Measurements from ENCODE around the gene TAS2R39.
"Not testable (repeated sequence)": the region's sequence is repeated elsewhere in the genome, so short reads cannot be mapped to it uniquely, and the experiment has no call there.

Gene TAS2R39

DNA sequence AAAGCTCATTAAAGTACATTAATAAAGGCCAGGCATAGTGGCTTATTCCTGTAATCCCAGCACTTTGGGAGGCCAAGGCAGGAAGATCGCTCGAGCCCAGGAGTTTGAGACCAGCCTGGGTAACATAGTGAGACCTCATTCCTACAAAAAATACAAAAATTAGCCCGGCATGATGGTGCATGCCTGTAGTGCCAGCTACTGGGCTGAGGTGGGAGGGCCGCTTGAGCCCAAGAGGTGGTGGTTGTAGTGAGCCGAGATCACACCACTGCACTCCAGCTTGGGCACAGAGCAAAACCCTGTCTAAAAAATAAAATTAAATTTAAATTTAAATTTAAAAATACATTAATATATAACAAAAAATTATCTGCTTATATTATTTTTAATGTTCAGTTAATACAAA is 7.1 kb upstream of the TAS2R39 start:
- TF ChIP-seq, protein P1, sequence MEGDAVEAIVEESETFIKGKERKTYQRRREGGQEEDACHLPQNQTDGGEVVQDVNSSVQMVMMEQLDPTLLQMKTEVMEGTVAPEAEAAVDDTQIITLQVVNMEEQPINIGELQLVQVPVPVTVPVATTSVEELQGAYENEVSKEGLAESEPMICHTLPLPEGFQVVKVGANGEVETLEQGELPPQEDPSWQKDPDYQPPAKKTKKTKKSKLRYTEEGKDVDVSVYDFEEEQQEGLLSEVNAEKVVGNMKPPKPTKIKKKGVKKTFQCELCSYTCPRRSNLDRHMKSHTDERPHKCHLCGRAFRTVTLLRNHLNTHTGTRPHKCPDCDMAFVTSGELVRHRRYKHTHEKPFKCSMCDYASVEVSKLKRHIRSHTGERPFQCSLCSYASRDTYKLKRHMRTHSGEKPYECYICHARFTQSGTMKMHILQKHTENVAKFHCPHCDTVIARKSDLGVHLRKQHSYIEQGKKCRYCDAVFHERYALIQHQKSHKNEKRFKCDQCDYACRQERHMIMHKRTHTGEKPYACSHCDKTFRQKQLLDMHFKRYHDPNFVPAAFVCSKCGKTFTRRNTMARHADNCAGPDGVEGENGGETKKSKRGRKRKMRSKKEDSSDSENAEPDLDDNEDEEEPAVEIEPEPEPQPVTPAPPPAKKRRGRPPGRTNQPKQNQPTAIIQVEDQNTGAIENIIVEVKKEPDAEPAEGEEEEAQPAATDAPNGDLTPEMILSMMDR (conservative IDR thresholded peaks at IDR 0.05; ENCODE audit: low read depth, low read length): no peak
- no peak for DNase-seq (ENCODE audit: low read depth)
- no peak overlapping the region for H3K4me3 ChIP-seq (ENCODE audit: low read depth, low read length)

DNA sequence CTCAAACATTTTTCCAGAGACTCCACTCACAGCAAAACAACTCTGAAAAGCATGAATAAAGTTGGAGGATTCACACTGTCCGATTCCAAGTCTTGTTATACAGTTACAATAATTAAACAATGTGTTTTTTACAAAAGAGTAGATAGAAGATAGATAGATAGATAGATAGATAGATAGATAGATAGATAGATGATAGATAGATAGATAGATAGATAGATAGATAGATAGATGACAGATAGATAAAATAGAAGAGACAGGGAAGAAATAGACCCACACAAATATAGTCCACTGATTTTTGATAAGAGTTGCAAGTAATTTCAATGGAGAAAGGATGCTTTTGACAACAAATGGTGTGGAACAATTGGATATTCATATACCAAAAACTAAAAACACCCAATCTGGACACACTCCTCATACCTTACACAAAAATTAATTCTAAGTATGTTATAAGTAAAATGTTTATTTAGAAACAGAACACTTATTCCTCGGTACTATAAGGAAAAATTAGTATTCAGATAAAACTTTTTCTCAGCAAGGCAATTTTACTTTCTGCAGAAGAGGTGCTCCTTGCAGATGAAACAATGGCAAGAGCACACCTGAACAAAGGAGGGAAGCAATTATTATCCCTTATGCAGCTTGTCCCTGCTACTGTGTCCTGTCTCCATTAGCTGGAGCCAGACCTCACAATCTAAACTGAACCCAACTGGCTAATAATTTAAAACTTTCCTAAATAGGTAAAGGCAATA is 5.7 kb upstream of the TAS2R39 start:
- no peak for DNase-seq (ENCODE audit: low read depth)
- TF ChIP-seq, protein P1 (conservative IDR thresholded peaks at IDR 0.05; ENCODE audit: low read depth, low read length): no peak
- no peak overlapping the region for H3K4me3 ChIP-seq (ENCODE audit: low read depth, low read length)

DNA sequence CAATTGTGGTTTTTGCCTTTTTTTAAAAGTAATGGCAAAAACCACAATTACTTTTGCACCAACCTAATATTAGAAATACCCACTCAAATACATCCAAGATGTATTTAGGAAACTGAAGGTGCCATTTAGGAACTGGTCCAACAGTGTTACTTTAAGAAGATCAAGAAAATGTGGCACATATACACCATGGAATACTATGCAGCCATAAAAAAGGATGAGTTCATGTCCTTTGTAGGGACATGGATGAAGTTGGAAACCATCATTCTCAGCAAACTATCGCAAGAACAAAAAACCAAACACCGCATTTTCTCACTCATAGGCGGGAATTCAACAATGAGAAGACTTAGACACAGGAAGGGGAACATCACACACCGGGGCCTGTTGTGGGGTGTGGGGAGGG is 2.4 kb upstream of the TAS2R39 start:
- not testable (repeated sequence) for DNase-seq (ENCODE audit: low read depth)

DNA sequence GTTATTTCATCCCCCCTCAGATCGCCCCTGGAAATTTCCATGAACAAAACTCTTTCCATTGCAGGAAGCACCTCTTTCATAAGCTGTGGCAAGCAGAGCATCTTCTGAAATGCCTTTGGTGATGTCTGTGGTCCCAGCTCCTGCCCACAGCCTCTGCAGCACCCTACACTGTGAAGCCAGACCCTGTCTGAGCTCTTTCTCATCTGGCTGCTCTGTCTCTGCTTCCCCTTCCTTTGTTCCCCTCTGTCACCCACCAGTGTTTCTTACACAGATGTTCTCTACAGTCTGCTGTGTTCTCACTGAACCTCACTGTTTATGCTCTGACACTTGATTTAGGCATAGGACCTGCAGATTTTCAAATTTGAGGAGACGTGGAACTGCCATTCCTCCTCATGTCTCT is 1.9 kb upstream of the TAS2R39 start:
- TF ChIP-seq, protein P1 (conservative IDR thresholded peaks at IDR 0.05; ENCODE audit: low read depth, low read length): no peak
- no peak overlapping the region for H3K4me3 ChIP-seq (ENCODE audit: low read depth, low read length)
- no peak for DNase-seq (ENCODE audit: low read depth)

More for the DNA sequence above, 2.4 kb upstream of the TAS2R39 start:
- not testable (repeated sequence) for H3K4me3 ChIP-seq (ENCODE audit: low read depth, low read length)

DNA sequence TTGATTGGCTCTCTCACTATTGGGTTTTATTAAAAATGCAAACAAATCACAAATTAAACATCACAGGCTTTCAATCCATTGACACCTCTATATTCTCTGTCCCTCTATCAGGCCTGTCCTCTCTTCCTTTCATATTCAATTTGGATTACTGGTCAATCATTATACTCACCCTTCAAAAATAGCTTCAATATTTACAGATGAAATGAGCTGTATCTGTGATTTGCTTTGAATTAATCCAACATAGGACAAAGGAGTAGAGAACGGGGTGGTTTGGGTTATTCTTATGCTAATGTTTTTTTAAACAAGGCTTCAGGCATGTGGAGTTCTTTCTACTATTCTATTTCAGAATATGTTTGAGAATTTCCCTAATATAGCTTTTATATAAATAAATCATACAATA is 2.3 kb downstream of the TAS2R39 start:
- H3K4me3 ChIP-seq (ENCODE audit: low read depth, low read length): no peak overlapping the region
- TF ChIP-seq, protein P1 (conservative IDR thresholded peaks at IDR 0.05; ENCODE audit: low read depth, low read length): no peak
- no peak for DNase-seq (ENCODE audit: low read depth)

DNA sequence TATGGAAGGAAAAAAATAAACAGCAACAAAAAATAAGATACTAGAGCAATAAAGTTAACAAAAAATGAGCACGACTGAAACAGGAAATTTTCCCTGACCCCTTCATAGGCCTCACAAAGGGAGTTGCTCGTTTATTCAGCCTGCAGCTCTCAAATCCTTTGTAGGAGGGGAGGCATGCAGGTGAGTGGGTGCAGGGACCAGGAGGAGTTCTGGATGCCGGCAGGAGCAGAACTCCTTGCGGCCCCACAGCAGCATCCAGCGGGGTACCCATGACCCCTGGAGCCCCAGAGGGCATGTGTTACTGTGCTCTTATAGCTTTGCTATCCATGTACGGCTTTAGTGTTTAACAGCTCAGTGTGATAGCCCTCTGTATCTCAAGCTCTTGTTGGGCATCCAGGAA is 5.8 kb downstream of the TAS2R39 start:
- no peak for DNase-seq (ENCODE audit: low read depth)
- TF ChIP-seq, protein P1 (conservative IDR thresholded peaks at IDR 0.05; ENCODE audit: low read depth, low read length): no peak
- H3K4me3 ChIP-seq (ENCODE audit: low read depth, low read length): no peak overlapping the region

DNA sequence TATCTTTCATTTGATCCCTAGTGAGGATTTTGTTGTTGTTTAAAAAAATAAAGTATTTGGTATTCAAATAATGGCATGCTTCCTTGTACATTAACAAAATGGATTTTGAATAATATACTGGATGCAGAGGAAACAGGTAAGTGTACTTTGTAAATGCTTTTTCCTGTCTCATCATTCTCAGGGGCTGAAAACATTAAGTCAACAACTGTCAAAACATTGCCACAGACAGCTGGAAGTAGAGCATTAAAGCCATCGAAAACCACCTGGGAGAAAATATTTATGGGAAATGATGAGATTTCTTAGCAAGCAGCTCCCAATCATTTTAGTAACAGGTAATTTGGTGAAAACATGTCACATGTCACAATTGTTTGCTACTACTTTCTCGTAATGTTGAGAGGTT is 10.7 kb downstream of the TAS2R39 start:
- H3K4me3 ChIP-seq (ENCODE audit: low read depth, low read length): no peak overlapping the region
- TF ChIP-seq, protein P1 (conservative IDR thresholded peaks at IDR 0.05; ENCODE audit: low read depth, low read length): no peak
- DNase-seq (ENCODE audit: low read depth): no peak

All from choroid plexus epithelial cell (primary cell).